Upper lobe of left lung (tissue), 6 donors: ENCODE measurements around the gene ANKMY1. TPM values are rescaled to one million over a fixed set of nuclear protein-coding genes. Genes with fewer than 3 reads are reported as not detected.
A peak's percentile ranks its signal among the peaks of the same experiment; 100 is the strongest.

ENCODE experiments used
- ATAC-seq, 2 donors: fragments of 200-7000 bp; cut with Tn5 transposase; one replicate each; pipeline ENCODE4 v1.9.1; 2022; ENCODE audit warnings: mild to moderate bottlenecking in 2 of 2, moderate library complexity in 2 of 2; ENCODE audit not compliant: low FRiP score in 2 of 2
- DNase-seq, 2 donors: peaks; one replicate each; pipeline ENCODE4 v3.0.0-alpha.2; 2019 to 2020
- H3K27ac ChIP-seq, 4 donors: fragments of 200-600 bp; sonication (generic); one replicate each; pipeline ENCODE4 v1.5.1; 2016 to 2019
- H3K27me3 ChIP-seq, 4 donors: fragments of 200-600 bp; sonication (generic); one replicate each; pipeline ENCODE4 v1.5.1; 2017 to 2019
- H3K36me3 ChIP-seq, 4 donors: fragments of 200-600 bp; sonication (generic); one replicate each; pipeline ENCODE4 v1.5.1; 2016 to 2019
- H3K4me1 ChIP-seq, 4 donors: fragments of 200-600 bp; sonication (generic); one replicate each; pipeline ENCODE4 v1.5.1; 2018 to 2019
- H3K4me3 ChIP-seq, 4 donors: fragments of 200-600 bp; sonication (generic); one replicate each; pipeline ENCODE4 v1.5.1; 2017 to 2019; ENCODE audit warnings: mild to moderate bottlenecking in 2 of 4, moderate library complexity in 1 of 4
- H3K9me3 ChIP-seq, 4 donors: fragments of 200-600 bp; sonication (generic); one replicate each; pipeline ENCODE4 v1.5.1; 2018 to 2019
- CTCF ChIP-seq, 6 experiments: fragments of 450-650 bp in 4 of 6; fragments of 200-600 bp in 2 of 6; sonication (generic) in 2 of 6; IDR thresholded peaks; one replicate each; pipeline ENCODE4 v1.5.1; 2016 to 2019; ENCODE audit warnings: antibody characterized with exemption in 6 of 6
- EP300 ChIP-seq, 4 donors: sonication (generic); formaldehyde crosslinking; IDR thresholded peaks; one replicate each; pipeline ENCODE4 v1.5.1; 2017; ENCODE audit warnings: antibody characterized with exemption in 4 of 4, control low read depth in 2 of 4
- POLR2A ChIP-seq, 4 donors: fragments of 450-650 bp; IDR thresholded peaks; one replicate each; pipeline ENCODE4 v1.5.1; 2016 to 2017; ENCODE audit warnings: antibody characterized with exemption in 4 of 4, mild to moderate bottlenecking in 2 of 4
- POLR2AphosphoS5 ChIP-seq, 2 donors: sonication (generic); formaldehyde crosslinking; IDR thresholded peaks; one replicate each; pipeline ENCODE4 v1.5.1; 2017; ENCODE audit warnings: antibody characterized with exemption in 2 of 2
- whole genome bisulfite sequencing, 2 donors: methylation state at CpG; one replicate each; pipeline ENCODE4 v1.1.5; 2017 to 2018; 5-methylcytosine and 5-hydroxymethylcytosine counted together
- total RNA-seq, 6 donors: library from RNA; depleted of rRNA in 4 of 6; stranded (reverse); fragments of >200 nt in 4 of 6; gene quantifications; one replicate each; pipeline versions ENCODE4 v1.1.0 to v1.2.1, GENCODE V29; 2016 to 2021
- donor health status: DM: no; HTN: no; CAD: no; lungs with moderate emphysema.
- donor health status: DM: no; HTN: yes; CAD: no; lungs with severe emphysema.

ANKMY1 gene
- total RNA-seq, 6 donors from 2014 or later, result 23.7 to 97.4 (median 26.9) TPM

GRCh38 chr2:240589375-240589774, 31.6 kb upstream of the ANKMY1 start:
- ATAC-seq, result no peak
- peaks cover 27 to 34% (median 29%) of the 10 kb centered on the region in 4 donors for H3K4me1 ChIP-seq
- TF ChIP-seq POLR2AphosphoS5 (IDR thresholded peaks at IDR 0.05) (no peak), POLR2A (IDR thresholded peaks at IDR 0.05) (no peak), CTCF (IDR thresholded peaks at IDR 0.05) (no peak), EP300 (IDR thresholded peaks at IDR 0.05) (no peak)
- no peak overlapping the region for H3K4me3 ChIP-seq
- peaks cover 0 to 51% (median 35%) of the 10 kb centered on the region in 4 donors for H3K36me3 ChIP-seq
- peak in 1 of 2 donors; percentile 40 for DNase-seq
- H3K27me3 ChIP-seq, result no peaks in the 10 kb centered on the region
- H3K27ac ChIP-seq, result no peak overlapping the region
- H3K9me3 ChIP-seq, result no peaks in the 10 kb centered on the region
- 88 to 94% methylated on average over 13 to 14 of the region's 14 CpGs for WGBS, 2 donors

- Histone ChIP-seq H3K4me1 (peaks cover 27 to 41% (median 35%) of the 10 kb centered on the region in 4 donors), H3K27ac (no peak overlapping the region), H3K36me3 (peaks cover 0 to 45% (median 33%) of the 10 kb centered on the region in 4 donors), H3K4me3 (no peak overlapping the region), H3K9me3 (no peaks in the 10 kb centered on the region), H3K27me3 (no peaks in the 10 kb centered on the region)
- no peak for DNase-seq
- ATAC-seq, result no peak
- 82 to 85% methylated on average over 4 of the region's 4 CpGs for WGBS, 2 donors
- no peak for TF ChIP-seq POLR2AphosphoS5 (IDR thresholded peaks at IDR 0.05)
- no peak for TF ChIP-seq EP300 (IDR thresholded peaks at IDR 0.05)
- no peak for TF ChIP-seq CTCF (IDR thresholded peaks at IDR 0.05)
- no peak for TF ChIP-seq POLR2A (IDR thresholded peaks at IDR 0.05)
Observed at GRCh38 chr2:240588669-240589068, 30.9 kb upstream of the ANKMY1 start.

GRCh38 chr2:240588006-240588655, 30.3 kb upstream of the ANKMY1 start:
- DNase-seq (no peak), ATAC-seq (no peak)
- WGBS, 2 donors, result 80 to 83% methylated on average over 10 of the region's 10 CpGs
- H3K27ac ChIP-seq, result no peak overlapping the region
- H3K4me1 ChIP-seq, result peaks cover 27 to 41% (median 35%) of the 10 kb centered on the region in 4 donors
- peaks cover 0 to 40% (median 31%) of the 10 kb centered on the region in 4 donors for H3K36me3 ChIP-seq
- TF ChIP-seq POLR2A (IDR thresholded peaks at IDR 0.05), result no peak
- no peak for TF ChIP-seq EP300 (IDR thresholded peaks at IDR 0.05)
- no peaks in the 10 kb centered on the region for H3K9me3 ChIP-seq
- peak overlapping the region in 2 of 4 donors; percentile 90 to 99 for H3K4me3 ChIP-seq
- no peaks in the 10 kb centered on the region for H3K27me3 ChIP-seq

- H3K4me3 ChIP-seq, result peak overlapping the region; percentile 79 to 99 (median 90)
- H3K4me1 ChIP-seq, result peaks cover 27 to 41% (median 35%) of the 10 kb centered on the region in 4 donors
- WGBS, 2 donors, result 6 to 11% methylated on average over 28 to 39 of the region's 62 CpGs
- ATAC-seq (peak in 1 of 2 donors; percentile 38), DNase-seq (peak in 1 of 2 donors; percentile 72)
- TF ChIP-seq POLR2AphosphoS5 (IDR thresholded peaks at IDR 0.05) (no peak), POLR2A (IDR thresholded peaks at IDR 0.05) (no peak), CTCF (IDR thresholded peaks at IDR 0.05) (no peak), EP300 (IDR thresholded peaks at IDR 0.05) (no peak)
- H3K27me3 ChIP-seq, result no peaks in the 10 kb centered on the region
- peak overlapping the region; percentile 80 to 96 (median 88) for H3K27ac ChIP-seq
- peaks cover 0 to 31% (median 22%) of the 10 kb centered on the region in 4 donors for H3K36me3 ChIP-seq
- no peaks in the 10 kb centered on the region for H3K9me3 ChIP-seq
Observed at GRCh38 chr2:240586919-240587800, 29.4 kb upstream of the ANKMY1 start.
